H1 (cell line): ENCODE measurements around the gene WTIP.

Experiments used
- EP300 ChIP-seq, 2 experiments: IDR thresholded peaks; 1 replicate in 1 of 2; 2 replicates in 1 of 2; pipeline ENCODE4 v1.6.1; 2011 to 2012; ENCODE audit warnings: low read depth in 2 of 2, low read length in 2 of 2, mild to moderate bottlenecking in 2 of 2, borderline replicate concordance in 1 of 2, inconsistent platforms in 1 of 2, moderate library complexity in 1 of 2
- GABPA ChIP-seq: IDR thresholded peaks from 2 replicates; pipeline ENCODE4 v1.6.1; 2011; ENCODE audit warnings: mild to moderate bottlenecking, low read length, moderate library complexity, borderline replicate concordance; ENCODE audit not compliant: insufficient read depth
- JUND ChIP-seq: IDR thresholded peaks from 2 replicates; pipeline ENCODE4 v1.6.1; 2011; ENCODE audit warnings: mild to moderate bottlenecking, improper control_type of control experiment, low read length
- MAFK ChIP-seq: IDR thresholded peaks from 2 replicates; pipeline ENCODE4 v1.6.1; 2012; ENCODE audit warnings: low read depth, mild to moderate bottlenecking, improper control_type of control experiment, low read length
- POLR2A ChIP-seq, 2 experiments: IDR thresholded peaks; 1 replicate in 1 of 2; 2 replicates in 1 of 2; pipeline ENCODE4 v1.6.1; 2011; ENCODE audit warnings: low read depth in 2 of 2, low read length in 2 of 2, mild to moderate bottlenecking in 2 of 2; ENCODE audit errors: control extremely low read depth in 1 of 2
- POLR2AphosphoS5 ChIP-seq: IDR thresholded peaks from 2 replicates; pipeline ENCODE4 v1.6.1; 2011; ENCODE audit warnings: low read depth, low read length
- RAD21 ChIP-seq, 2 experiments: IDR thresholded peaks in 1 of 2; conservative IDR thresholded peaks in 1 of 2; 2 replicates each; pipeline ENCODE4 v1.6.1; 2011; ENCODE audit warnings: low read depth in 2 of 2, low read length in 2 of 2, improper control_type of control experiment in 1 of 2, inconsistent platforms in 1 of 2, mild to moderate bottlenecking in 1 of 2, moderate library complexity in 1 of 2
- SP1 ChIP-seq: IDR thresholded peaks from 2 replicates; pipeline ENCODE4 v1.6.1; 2011; ENCODE audit warnings: low read depth, low read length
- TF ChIP-seq, protein P1 (sequence below), 3 experiments: IDR thresholded peaks; 1 replicate in 2 of 3; 2 replicates in 1 of 3; pipeline versions ENCODE4 v1.5.1 to v1.6.1; 2011; ENCODE audit warnings: low read length in 3 of 3, mild to moderate bottlenecking in 3 of 3, inconsistent platforms in 2 of 3, low read depth in 1 of 3, moderate library complexity in 1 of 3; ENCODE audit not compliant: insufficient read depth in 1 of 3; ENCODE audit errors: control extremely low read depth in 1 of 3

DNA sequence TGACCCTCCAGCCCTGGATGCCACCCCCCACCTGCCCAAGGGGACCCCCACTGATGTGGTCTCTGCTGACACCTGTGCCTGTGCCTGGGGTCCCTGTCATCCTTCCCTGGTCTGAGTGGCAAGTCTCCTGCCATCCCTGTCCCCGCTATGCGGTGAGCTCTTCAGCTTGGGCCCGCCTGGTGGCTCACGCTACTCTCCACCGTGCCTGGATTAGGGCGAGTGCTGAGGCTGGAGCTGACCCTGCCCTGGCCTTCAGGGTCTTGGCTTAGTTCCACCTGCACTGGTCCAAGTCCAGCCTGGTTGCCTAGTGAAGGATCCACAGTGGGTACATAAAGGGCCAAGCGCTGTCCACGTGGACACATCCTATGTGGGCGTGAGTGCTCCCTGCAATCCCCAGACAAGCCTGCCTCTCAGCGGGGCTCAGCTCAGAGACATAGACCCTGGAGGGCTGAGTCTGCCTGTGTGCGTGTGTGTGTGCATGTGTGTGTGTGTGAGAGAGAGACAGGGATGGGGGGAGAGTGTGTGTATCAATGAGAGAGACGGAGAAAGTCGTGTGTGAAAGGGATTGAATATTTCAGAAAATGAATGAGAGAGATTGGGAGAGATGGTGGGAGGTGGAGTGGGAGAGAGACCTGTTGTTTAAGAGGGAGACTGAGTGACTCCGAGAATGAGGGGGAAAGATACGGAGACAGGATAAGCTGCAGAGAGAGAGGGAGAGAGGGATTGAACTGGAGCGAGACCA, 22.1 kb downstream of the WTIP start:
- TF ChIP-seq, protein P1, sequence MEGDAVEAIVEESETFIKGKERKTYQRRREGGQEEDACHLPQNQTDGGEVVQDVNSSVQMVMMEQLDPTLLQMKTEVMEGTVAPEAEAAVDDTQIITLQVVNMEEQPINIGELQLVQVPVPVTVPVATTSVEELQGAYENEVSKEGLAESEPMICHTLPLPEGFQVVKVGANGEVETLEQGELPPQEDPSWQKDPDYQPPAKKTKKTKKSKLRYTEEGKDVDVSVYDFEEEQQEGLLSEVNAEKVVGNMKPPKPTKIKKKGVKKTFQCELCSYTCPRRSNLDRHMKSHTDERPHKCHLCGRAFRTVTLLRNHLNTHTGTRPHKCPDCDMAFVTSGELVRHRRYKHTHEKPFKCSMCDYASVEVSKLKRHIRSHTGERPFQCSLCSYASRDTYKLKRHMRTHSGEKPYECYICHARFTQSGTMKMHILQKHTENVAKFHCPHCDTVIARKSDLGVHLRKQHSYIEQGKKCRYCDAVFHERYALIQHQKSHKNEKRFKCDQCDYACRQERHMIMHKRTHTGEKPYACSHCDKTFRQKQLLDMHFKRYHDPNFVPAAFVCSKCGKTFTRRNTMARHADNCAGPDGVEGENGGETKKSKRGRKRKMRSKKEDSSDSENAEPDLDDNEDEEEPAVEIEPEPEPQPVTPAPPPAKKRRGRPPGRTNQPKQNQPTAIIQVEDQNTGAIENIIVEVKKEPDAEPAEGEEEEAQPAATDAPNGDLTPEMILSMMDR (IDR thresholded peaks at IDR 0.05; ENCODE audit: control extremely low read depth in 1 of 3, insufficient read depth in 1 of 3, low read depth in 1 of 3, low read length in 3 of 3): no peak
- TF ChIP-seq EP300 (IDR thresholded peaks at IDR 0.05; ENCODE audit: borderline replicate concordance in 1 of 2, low read depth in 2 of 2, low read length in 2 of 2) (no peak), SP1 (no peak), POLR2AphosphoS5 (no peak), RAD21 (IDR thresholded peaks at IDR 0.05 in 1 of 2, conservative IDR thresholded peaks at IDR 0.05 in 1 of 2; ENCODE audit: low read depth in 2 of 2, low read length in 2 of 2) (no peak), GABPA (no peak), MAFK (no peak), POLR2A (IDR thresholded peaks at IDR 0.05; ENCODE audit: control extremely low read depth in 1 of 2, low read depth in 2 of 2, low read length in 2 of 2) (no peak), JUND (no peak)
